ENCODE measurements around the gene DLGAP4. TPM values are rescaled to one million over a fixed set of nuclear protein-coding genes. Genes with fewer than 3 reads are reported as not detected.

The DLGAP4 gene
- total RNA-seq, 4 donors from 2014 or later: 38.6 to 193 (median 80.5) TPM

GRCh38 chr20:36573798-36574365 lies 267.7 kb downstream of the DLGAP4 start:
- Histone ChIP-seq H3K9me3 (no peaks in the 10 kb centered on the region), H3K36me3 (no peaks in the 10 kb centered on the region), H3K4me3 (peak overlapping the region; percentile 75 to 90), H3K27me3 (no peaks in the 10 kb centered on the region), H3K4me1 (peaks cover 0 to 8% of the 10 kb centered on the region in 2 donors), H3K27ac (peak overlapping the region; percentile 90 to 99)
- TF ChIP-seq POLR2A (IDR thresholded peaks at IDR 0.05) (no peak), CTCF (IDR thresholded peaks at IDR 0.05) (peak in 1 of 4 experiments; percentile 3)
- peak; percentile 33 to 44 for DNase-seq
- intact Hi-C loops (cut with DNase I; ENCODE audit: low total_unique reads): no loop called here

GRCh38 chr20:36574366-36575135 lies 268.4 kb downstream of the DLGAP4 start:
- TF ChIP-seq POLR2A (IDR thresholded peaks at IDR 0.05): peak; percentile 26 to 60
- no peak for TF ChIP-seq CTCF (IDR thresholded peaks at IDR 0.05)
- Histone ChIP-seq H3K4me3 (peak overlapping the region; percentile 75 to 90), H3K9me3 (no peaks in the 10 kb centered on the region), H3K4me1 (peaks cover 0 to 8% of the 10 kb centered on the region in 2 donors), H3K27me3 (no peaks in the 10 kb centered on the region), H3K27ac (peak overlapping the region; percentile 90 to 99), H3K36me3 (no peaks in the 10 kb centered on the region)
- intact Hi-C loops (cut with DNase I; ENCODE audit: low total_unique reads): no loop called here
- peak; percentile 76 to 85 for DNase-seq

GRCh38 chr20:36576081-36576445 lies 269.9 kb downstream of the DLGAP4 start:
- no peaks in the 10 kb centered on the region for H3K36me3 ChIP-seq
- intact Hi-C loops (cut with DNase I; ENCODE audit: low total_unique reads): no loop called here
- peak overlapping the region; percentile 90 to 99 for H3K27ac ChIP-seq
- no peak for DNase-seq
- H3K4me3 ChIP-seq: no peak overlapping the region
- H3K27me3 ChIP-seq: no peaks in the 10 kb centered on the region
- H3K4me1 ChIP-seq: peaks cover 0 to 8% of the 10 kb centered on the region in 2 donors
- TF ChIP-seq POLR2A (IDR thresholded peaks at IDR 0.05) (no peak), CTCF (IDR thresholded peaks at IDR 0.05) (no peak)
- no peaks in the 10 kb centered on the region for H3K9me3 ChIP-seq

Small RNAs within 50 kb of the gene (small RNA-seq; reads per million reads assigned to genes)
- not detected for gene RF00017

Other genes with a start within 250 kb of the DLGAP4 start
- gene EPB41L1, start 151.6 kb upstream of the DLGAP4 start, total RNA-seq: 10 to 100 TPM in 2 of 4 donors, 1 to 10 TPM in 2; 4.9 to 69.2 (median 33.2) TPM
- gene AAR2, start 69.9 kb upstream of the DLGAP4 start, total RNA-seq: 10 to 100 TPM; 20.9 to 33.3 (median 25.2) TPM
- gene MYL9, start 235.2 kb downstream of the DLGAP4 start, total RNA-seq: 1,000 to 10,000 TPM in 1 of 4 donors, 100 to 1,000 TPM in 2, 10 to 100 TPM in 1; 18.5 to 1,447 (median 245) TPM